GM10248 (cell line): ENCODE data around the gene METTL15.
A peak's percentile ranks its signal among the peaks of the same experiment; 100 is the strongest.

Experiments used
- CTCF ChIA-PET: fragments of 300-600 bp; sonication (Branson Sonifier 250); formaldehyde crosslinking; extraction: SDS; loops from one replicate; lab custom pipeline; 2021; ENCODE audit warnings: antibody characterized with exemption; lab: Yijun Ruan, JAX
- POLR2A ChIA-PET: fragments of 350-650 bp; sonication (Branson Sonifier 250); formaldehyde crosslinking; extraction: SDS; loops from one replicate; lab custom pipeline; 2020; ENCODE audit warnings: antibody characterized with exemption; lab: Yijun Ruan, JAX
- DNase-seq: peaks from one replicate; pipeline ENCODE4 v3.0.0; 2012; ENCODE audit errors: extremely low spot score
- CTCF ChIP-seq: IDR thresholded peaks from 2 replicates; pipeline ENCODE4 v1.5.1; 2012; ENCODE audit warnings: mild to moderate bottlenecking, low read depth; ENCODE audit errors: extremely low read depth, missing control alignments, control extremely low read depth

METTL15 gene

GRCh38 chr11:28110108-28110820 is 2.1 kb downstream of the METTL15 start:
- no peak for TF ChIP-seq CTCF
- CTCF ChIA-PET, result interaction anchor here (1.7 kb wide), 1 partner anchor 8 kb away, joined by 5 read pairs; no protein-coding TSS in a partner anchor
- DNase-seq, result peak; percentile 57
- POLR2A ChIA-PET, result no interaction called here

- no peak for TF ChIP-seq CTCF
- CTCF ChIA-PET, result no interaction called here
- DNase-seq, result no peak
- POLR2A ChIA-PET, result no interaction called here
Measured at GRCh38 chr11:28110821-28111200, 2.6 kb downstream of the METTL15 start.

- no peak for TF ChIP-seq CTCF
- ChIA-PET CTCF (interaction anchor here (1.1 kb wide), 1 partner anchor 13 kb away, joined by 3 read pairs; no protein-coding TSS in a partner anchor), POLR2A (no interaction called here)
- DNase-seq, result no peak
Measured at GRCh38 chr11:28114116-28114515, 5.9 kb downstream of the METTL15 start.

- no peak for DNase-seq
- CTCF ChIA-PET, result interaction anchor here (1.1 kb wide), 1 partner anchor 12 kb away, joined by 3 read pairs; no protein-coding TSS in a partner anchor
- POLR2A ChIA-PET, result no interaction called here
- no peak for TF ChIP-seq CTCF
Measured at GRCh38 chr11:28114731-28115130, 6.5 kb downstream of the METTL15 start.

GRCh38 chr11:28117712-28118111 is 9.5 kb downstream of the METTL15 start:
- POLR2A ChIA-PET, result no interaction called here
- no peak for DNase-seq
- no peak for TF ChIP-seq CTCF
- CTCF ChIA-PET, result interaction anchor here (1.2 to 1.8 kb wide), 3 partner anchors 8 to 55 kb away, joined by 3 to 5 read pairs (median 3); no protein-coding TSS in a partner anchor

- no peak for TF ChIP-seq CTCF
- ChIA-PET POLR2A (no interaction called here), CTCF (interaction anchor here (0.7 to 1.3 kb wide), 3 partner anchors 11 to 16 kb away, joined by 3 to 4 read pairs (median 4); no protein-coding TSS in a partner anchor)
- DNase-seq, result no peak
Measured at GRCh38 chr11:28123151-28123581, 15.0 kb downstream of the METTL15 start.
